ENCODE results near the gene SSR1.
"Not testable (repeated sequence)": the region's sequence is repeated elsewhere in the genome, so short reads cannot be mapped to it uniquely, and the experiment has no call there.

SSR1 gene

GRCh38 chr6:7316658-7317533, 3.9 kb upstream of the SSR1 start:
- DNase-seq = no peak

- no peak for DNase-seq
Measured at GRCh38 chr6:7315948-7316365, 3.0 kb upstream of the SSR1 start.

- not testable (repeated sequence) for DNase-seq
Measured at GRCh38 chr6:7315087-7315947, 2.3 kb upstream of the SSR1 start.

- no peak for DNase-seq
Measured at GRCh38 chr6:7314414-7314813, 1.4 kb upstream of the SSR1 start.

GRCh38 chr6:7313505-7314165, 636 bp upstream of the SSR1 start:
- DNase-seq = no peak

- DNase-seq = peak; percentile 49
Measured at GRCh38 chr6:7311917-7312615, 933 bp downstream of the SSR1 start.

- DNase-seq = no peak
Measured at GRCh38 chr6:7311176-7311575, 1.8 kb downstream of the SSR1 start.

- DNase-seq = no peak
Measured at GRCh38 chr6:7309050-7309449, 3.9 kb downstream of the SSR1 start.

- no peak for DNase-seq
Measured at GRCh38 chr6:7307533-7307932, 5.5 kb downstream of the SSR1 start.

GRCh38 chr6:7304821-7305220, 8.2 kb downstream of the SSR1 start:
- no peak for DNase-seq

- no peak for DNase-seq
Measured at GRCh38 chr6:7301702-7302101, 11.3 kb downstream of the SSR1 start.

- no peak for DNase-seq
Measured at GRCh38 chr6:7300926-7301325, 12.1 kb downstream of the SSR1 start.

GRCh38 chr6:7298113-7298512, 14.9 kb downstream of the SSR1 start:
- no peak for DNase-seq

- DNase-seq = no peak
Measured at GRCh38 chr6:7296602-7297001, 16.4 kb downstream of the SSR1 start.

GRCh38 chr6:7295916-7296315, 17.1 kb downstream of the SSR1 start:
- no peak for DNase-seq

- no peak for DNase-seq
Measured at GRCh38 chr6:7292596-7293255, 20.3 kb downstream of the SSR1 start.

- no peak for DNase-seq
Measured at GRCh38 chr6:7290079-7290478, 22.9 kb downstream of the SSR1 start.

GRCh38 chr6:7285416-7285815, 27.6 kb downstream of the SSR1 start:
- no peak for DNase-seq

GRCh38 chr6:7283676-7284075, 29.3 kb downstream of the SSR1 start:
- DNase-seq = no peak

GRCh38 chr6:7282097-7282906, 30.7 kb downstream of the SSR1 start:
- no peak for DNase-seq

- DNase-seq = no peak
Measured at GRCh38 chr6:7276199-7276524, 36.8 kb downstream of the SSR1 start.
